Mesendoderm (in vitro differentiated cells): Measurements from ENCODE around the gene DDI1.

Experiments
- DNase-seq: peaks from one replicate; pipeline ENCODE4 v3.0.0; 2013
- H2AK5ac ChIP-seq: 2 replicates; pipeline ENCODE4 v1.6.1; 2013; ENCODE audit warnings: low read length, inconsistent platforms
- H2BK120ac ChIP-seq: 2 replicates; pipeline ENCODE4 v1.6.1; 2013; ENCODE audit warnings: low read depth, mild to moderate bottlenecking, low read length, moderate library complexity, mixed read lengths
- H2BK15ac ChIP-seq: replicated peaks from 2 replicates; pipeline ENCODE4 v1.6.1; 2013; ENCODE audit warnings: low read depth, mild to moderate bottlenecking, moderate library complexity
- H2BK5ac ChIP-seq: 2 replicates; pipeline ENCODE4 v1.6.1; 2013; ENCODE audit warnings: low read length, inconsistent platforms
- H3K18ac ChIP-seq: 2 replicates; pipeline ENCODE4 v1.6.1; 2013; ENCODE audit warnings: mild to moderate bottlenecking, low read length, mixed read lengths
- H3K23ac ChIP-seq: one replicate; pipeline ENCODE4 v1.6.1; 2013; ENCODE audit warnings: low read length
- H3K27ac ChIP-seq: 2 replicates; pipeline ENCODE4 v1.5.1; 2013; ENCODE audit warnings: low read depth, mild to moderate bottlenecking, inconsistent platforms, low read length, moderate library complexity
- H3K27me3 ChIP-seq: 2 replicates; pipeline ENCODE4 v1.6.1; 2013; ENCODE audit warnings: low read length, control low read depth, mild to moderate bottlenecking, inconsistent platforms; ENCODE audit not compliant: insufficient read depth, poor library complexity
- H3K36me3 ChIP-seq: 2 replicates; pipeline ENCODE4 v1.6.1; 2013; ENCODE audit warnings: low read length, inconsistent platforms; ENCODE audit not compliant: control insufficient read depth, insufficient read depth
- H3K4ac ChIP-seq: one replicate; pipeline ENCODE4 v1.6.1; 2013; ENCODE audit warnings: low read depth, mild to moderate bottlenecking, low read length, moderate library complexity
- H3K4me1 ChIP-seq: 2 replicates; pipeline ENCODE4 v1.6.1; 2013; ENCODE audit warnings: low read depth, low read length, inconsistent platforms; ENCODE audit not compliant: control insufficient read depth
- H3K4me2 ChIP-seq: 2 replicates; pipeline ENCODE4 v1.6.1; 2013; ENCODE audit warnings: low read length
- H3K4me3 ChIP-seq: 2 replicates; pipeline ENCODE4 v1.5.1; 2013; ENCODE audit warnings: mild to moderate bottlenecking, low read length
- H3K56ac ChIP-seq: one replicate; pipeline ENCODE4 v1.6.1; 2013; ENCODE audit warnings: low read length
- H3K79me1 ChIP-seq: 2 replicates; pipeline ENCODE4 v1.6.1; 2013; ENCODE audit warnings: low read length, inconsistent platforms
- H3K79me2 ChIP-seq: 2 replicates; pipeline ENCODE4 v1.6.1; 2013; ENCODE audit warnings: mild to moderate bottlenecking, low read length; ENCODE audit not compliant: control insufficient read depth, insufficient read depth
- H3K9ac ChIP-seq: 2 replicates; pipeline ENCODE4 v1.6.1; 2013; ENCODE audit warnings: low read length, inconsistent platforms
- H4K5ac ChIP-seq: one replicate; pipeline ENCODE4 v1.6.1; 2013; ENCODE audit warnings: low read length
- H4K8ac ChIP-seq: one replicate; pipeline ENCODE4 v1.6.1; 2013; ENCODE audit warnings: low read depth, mild to moderate bottlenecking, control low read depth, low read length, moderate library complexity
- WGBS: extraction: QIAGEN DNeasy Blood & Tissue Kit; methylation state at CpG from one replicate; pipeline ENCODE4 v1.1.7; 2013; ENCODE audit warnings: low lambda C conversion rate, missing lambda C conversion rate; ENCODE audit not compliant: insufficient coverage; ENCODE audit errors: extremely low coverage; 5-methylcytosine and 5-hydroxymethylcytosine counted together

Gene DDI1

GRCh38 chr11:103995896-103996295, 40.5 kb upstream of the DDI1 start:
- no peak overlapping the region for H3K4me3 ChIP-seq
- no peak overlapping the region for H3K56ac ChIP-seq
- no peak overlapping the region for H2BK5ac ChIP-seq
- H3K9ac ChIP-seq: no peak overlapping the region
- H2AK5ac ChIP-seq: no peak overlapping the region
- no peak overlapping the region for H2BK15ac ChIP-seq
- H3K4ac ChIP-seq: no peak overlapping the region
- H3K79me1 ChIP-seq: no peaks in the 10 kb centered on the region
- no peaks in the 10 kb centered on the region for H3K4me1 ChIP-seq
- H3K79me2 ChIP-seq: no peaks in the 10 kb centered on the region
- WGBS: no CpG with 5 or more reads among the region's 4 CpGs
- no peaks in the 10 kb centered on the region for H3K36me3 ChIP-seq
- H4K5ac ChIP-seq: no peak overlapping the region
- no peak for DNase-seq
- no peak overlapping the region for H2BK120ac ChIP-seq
- no peaks in the 10 kb centered on the region for H3K27me3 ChIP-seq
- no peak overlapping the region for H3K18ac ChIP-seq
- no peak overlapping the region for H3K23ac ChIP-seq
- H3K27ac ChIP-seq: no peak overlapping the region
- H4K8ac ChIP-seq: no peak overlapping the region
- H3K4me2 ChIP-seq: no peak overlapping the region

GRCh38 chr11:103997082-103997481, 39.4 kb upstream of the DDI1 start:
- DNase-seq: no peak
- Histone ChIP-seq H3K4ac (no peak overlapping the region), H3K79me1 (no peaks in the 10 kb centered on the region), H2BK15ac (no peak overlapping the region), H4K5ac (no peak overlapping the region), H3K4me1 (no peaks in the 10 kb centered on the region), H3K4me2 (no peak overlapping the region), H3K56ac (no peak overlapping the region), H3K36me3 (no peaks in the 10 kb centered on the region), H3K23ac (no peak overlapping the region), H3K18ac (no peak overlapping the region), H3K9ac (no peak overlapping the region), H2BK120ac (no peak overlapping the region), H3K27ac (no peak overlapping the region), H3K4me3 (no peak overlapping the region), H2AK5ac (no peak overlapping the region), H4K8ac (no peak overlapping the region), H3K79me2 (no peaks in the 10 kb centered on the region), H2BK5ac (no peak overlapping the region), H3K27me3 (no peaks in the 10 kb centered on the region)
- no CpG with 5 or more reads among the region's 1 CpG for WGBS

DNA sequence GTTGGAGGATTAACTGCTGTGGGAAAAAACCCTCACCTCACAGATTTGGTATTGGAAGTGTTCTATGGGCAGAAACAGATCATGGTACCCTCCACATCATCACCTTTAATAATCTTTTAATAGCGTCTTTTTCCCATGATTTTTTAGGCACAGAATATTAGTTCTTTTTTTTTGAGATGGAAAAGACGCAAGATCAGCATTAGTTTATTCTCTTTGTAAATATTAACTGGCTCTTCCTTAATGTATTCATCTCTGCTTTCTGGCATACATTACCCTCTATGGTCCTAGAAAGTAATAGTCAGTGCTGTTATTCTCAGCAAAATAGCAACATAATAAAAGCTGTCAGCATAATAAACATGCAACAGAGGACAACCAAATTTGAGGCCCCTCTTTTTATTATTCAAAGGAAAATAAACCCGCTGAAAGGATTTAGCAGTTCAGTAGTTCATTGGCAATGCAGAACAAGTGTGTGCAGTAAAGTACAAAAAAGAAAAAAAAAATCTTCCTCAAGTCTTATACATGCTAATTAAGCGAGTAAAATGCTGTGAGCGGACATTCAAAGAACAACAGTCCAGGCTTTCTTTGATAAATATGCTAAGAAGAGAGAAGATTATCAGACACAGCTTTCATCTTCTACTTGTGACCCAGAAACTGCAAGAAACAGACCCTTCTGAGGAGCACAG, 37.5 kb upstream of the DDI1 start:
- Histone ChIP-seq H3K79me2 (no peaks in the 10 kb centered on the region), H2AK5ac (no peak overlapping the region), H2BK15ac (no peak overlapping the region), H3K4me3 (no peak overlapping the region), H3K18ac (no peak overlapping the region), H3K4ac (no peak overlapping the region), H2BK5ac (no peak overlapping the region), H3K4me2 (no peak overlapping the region), H3K4me1 (no peaks in the 10 kb centered on the region), H4K8ac (no peak overlapping the region), H3K36me3 (no peaks in the 10 kb centered on the region), H3K79me1 (no peaks in the 10 kb centered on the region), H3K27ac (no peak overlapping the region), H2BK120ac (no peak overlapping the region), H3K23ac (no peak overlapping the region), H3K9ac (no peak overlapping the region), H3K56ac (no peak overlapping the region), H3K27me3 (no peaks in the 10 kb centered on the region), H4K5ac (no peak overlapping the region)
- no CpG with 5 or more reads among the region's 5 CpGs for WGBS
- DNase-seq: no peak

DNA sequence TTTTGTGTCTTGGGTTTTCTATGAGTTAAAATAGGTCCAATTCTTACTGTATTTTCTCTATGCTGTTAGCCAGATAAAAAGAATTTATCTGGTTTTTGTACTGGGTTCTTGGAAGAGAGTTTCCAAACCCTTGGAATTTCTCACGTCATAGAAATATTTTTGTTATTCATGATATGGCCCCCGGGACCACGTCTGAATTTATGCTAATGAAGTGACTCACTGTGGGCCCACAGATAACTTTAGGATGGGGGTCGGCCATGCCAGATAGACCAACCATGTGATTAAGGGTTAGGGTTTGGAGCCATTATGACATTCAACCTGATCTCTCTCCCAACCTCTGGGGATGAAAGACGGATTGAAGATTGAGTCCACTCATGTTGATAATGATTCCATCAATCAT, 35.6 kb upstream of the DDI1 start:
- Histone ChIP-seq H3K9ac (no peak overlapping the region), H3K23ac (no peak overlapping the region), H3K4me2 (no peak overlapping the region), H3K36me3 (no peaks in the 10 kb centered on the region), H3K27me3 (no peaks in the 10 kb centered on the region), H4K5ac (no peak overlapping the region), H3K79me1 (no peaks in the 10 kb centered on the region), H3K79me2 (no peaks in the 10 kb centered on the region), H2BK120ac (no peak overlapping the region), H3K4ac (no peak overlapping the region), H2BK5ac (no peak overlapping the region), H2BK15ac (no peak overlapping the region), H3K56ac (no peak overlapping the region), H3K4me3 (no peak overlapping the region), H3K4me1 (no peaks in the 10 kb centered on the region), H3K27ac (no peak overlapping the region), H4K8ac (no peak overlapping the region), H2AK5ac (no peak overlapping the region), H3K18ac (no peak overlapping the region)
- no CpG with 5 or more reads among the region's 5 CpGs for WGBS
- no peak for DNase-seq

DNA sequence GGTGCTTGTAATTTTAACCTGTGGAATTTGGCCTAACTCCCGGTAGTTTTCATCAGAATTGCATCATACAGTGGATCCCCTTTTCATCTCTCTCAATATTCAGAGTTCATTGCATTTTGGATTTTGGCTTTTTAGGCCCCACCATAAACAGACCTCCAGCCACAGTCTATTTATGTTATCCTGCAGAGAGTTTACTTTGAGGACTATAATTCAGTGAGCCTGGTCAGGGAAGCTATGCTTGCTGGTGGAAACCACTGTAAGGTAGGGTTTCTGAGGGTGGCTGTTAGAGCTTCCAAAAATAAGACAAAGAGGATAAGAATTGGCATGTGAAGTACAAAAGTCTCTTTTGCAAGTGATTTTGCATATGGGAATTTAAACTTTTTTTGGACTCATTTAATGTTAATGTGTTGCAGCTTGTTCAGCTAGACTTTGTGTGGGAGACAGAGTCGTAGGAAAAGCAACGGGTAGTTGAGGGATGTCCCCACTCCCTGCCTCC, 34.8 kb upstream of the DDI1 start:
- no peak overlapping the region for H2BK15ac ChIP-seq
- H3K4me2 ChIP-seq: no peak overlapping the region
- no peak overlapping the region for H4K5ac ChIP-seq
- H3K27me3 ChIP-seq: no peaks in the 10 kb centered on the region
- H3K18ac ChIP-seq: no peak overlapping the region
- no peak overlapping the region for H2AK5ac ChIP-seq
- H3K4ac ChIP-seq: no peak overlapping the region
- H4K8ac ChIP-seq: no peak overlapping the region
- no peaks in the 10 kb centered on the region for H3K79me2 ChIP-seq
- DNase-seq: no peak
- no peak overlapping the region for H3K27ac ChIP-seq
- H3K56ac ChIP-seq: no peak overlapping the region
- H3K9ac ChIP-seq: no peak overlapping the region
- no peaks in the 10 kb centered on the region for H3K36me3 ChIP-seq
- H3K4me1 ChIP-seq: no peaks in the 10 kb centered on the region
- H2BK5ac ChIP-seq: no peak overlapping the region
- no peak overlapping the region for H2BK120ac ChIP-seq
- no peak overlapping the region for H3K23ac ChIP-seq
- no peaks in the 10 kb centered on the region for H3K79me1 ChIP-seq
- no peak overlapping the region for H3K4me3 ChIP-seq
- no CpG with 5 or more reads among the region's 3 CpGs for WGBS

GRCh38 chr11:104003491-104003890, 32.9 kb upstream of the DDI1 start:
- H3K27ac ChIP-seq: no peak overlapping the region

More at GRCh38 chr11:104003491-104003890, 32.9 kb upstream of the DDI1 start:
- H3K4me3 ChIP-seq: no peak overlapping the region
- no peaks in the 10 kb centered on the region for H3K79me2 ChIP-seq
- H3K36me3 ChIP-seq: no peaks in the 10 kb centered on the region
- no peak overlapping the region for H4K8ac ChIP-seq
- no peak overlapping the region for H2BK5ac ChIP-seq
- no peak overlapping the region for H2AK5ac ChIP-seq
- no peak overlapping the region for H2BK120ac ChIP-seq
- H3K79me1 ChIP-seq: no peaks in the 10 kb centered on the region
- H3K4ac ChIP-seq: no peak overlapping the region
- no peak overlapping the region for H3K18ac ChIP-seq
- H3K23ac ChIP-seq: no peak overlapping the region
- no peak overlapping the region for H2BK15ac ChIP-seq
- no peak overlapping the region for H3K4me2 ChIP-seq
- no peaks in the 10 kb centered on the region for H3K27me3 ChIP-seq
- no peak overlapping the region for H4K5ac ChIP-seq
- no peak overlapping the region for H3K56ac ChIP-seq
- no peaks in the 10 kb centered on the region for H3K4me1 ChIP-seq
- no peak for DNase-seq
- no peak overlapping the region for H3K9ac ChIP-seq
